HepG2 (cell line): ENCODE data around the gene B3GNT9. TPM values are rescaled to one million over a fixed set of nuclear protein-coding genes. Genes with fewer than 3 reads are reported as not detected.

Experiments used
- AGO2 ChIP-seq: fragments of 200-400 bp; formaldehyde crosslinking; optimal IDR thresholded peaks from 2 replicates; pipeline ENCODE3; 2017; ENCODE audit warnings: mild to moderate bottlenecking, low read depth, low read length, moderate library complexity
- ESRRA ChIP-seq: sonication (generic); formaldehyde crosslinking; IDR thresholded peaks from 2 replicates; pipeline ENCODE4 v1.5.1; 2020; ENCODE audit warnings: mild to moderate bottlenecking, low read depth, missing genetic modification reagents
- GABPB1 ChIP-seq: IDR thresholded peaks from 2 replicates; pipeline ENCODE4 v1.6.1; 2016; ENCODE audit warnings: mild to moderate bottlenecking, missing genetic modification reagents, moderate library complexity, missing compliant biosample characterization
- HBP1 ChIP-seq: IDR thresholded peaks from 2 replicates; pipeline ENCODE4 v1.6.1; 2016; ENCODE audit warnings: low read depth, control low read depth
- IRX3 ChIP-seq: sonication (generic); formaldehyde crosslinking; IDR thresholded peaks from 2 replicates; pipeline ENCODE4 v1.8.1; 2023; ENCODE audit warnings: mild to moderate bottlenecking, low read depth, missing genetic modification reagents, borderline replicate concordance
- KDM2A ChIP-seq: sonication (generic); formaldehyde crosslinking; IDR thresholded peaks from 2 replicates; pipeline ENCODE4 v1.4.0; 2020; ENCODE audit warnings: low read depth, missing genetic modification reagents, borderline replicate concordance
- KDM6A ChIP-seq: IDR thresholded peaks from 2 replicates; pipeline ENCODE4 v1.6.1; 2016; ENCODE audit warnings: low read depth
- MED13 ChIP-seq: sonication (generic); formaldehyde crosslinking; IDR thresholded peaks from 2 replicates; pipeline ENCODE4 v1.5.0; 2020; ENCODE audit warnings: missing genetic modification reagents
- NR1H2 ChIP-seq: sonication (generic); formaldehyde crosslinking; IDR thresholded peaks from 2 replicates; pipeline ENCODE4 v1.8.1; 2022; ENCODE audit warnings: low read depth, missing genetic modification reagents, borderline replicate concordance
- PREB ChIP-seq: sonication (generic); formaldehyde crosslinking; IDR thresholded peaks from 2 replicates; pipeline ENCODE4 v1.4.0; 2020; ENCODE audit warnings: missing genetic modification reagents
- PRPF4 ChIP-seq: fragments of 200-400 bp; formaldehyde crosslinking; IDR thresholded peaks from 2 replicates; pipeline ENCODE4 v1.6.1; 2016; ENCODE audit warnings: low read length, low read depth; ENCODE audit not compliant: poor library complexity, severe bottlenecking
- SOX5 ChIP-seq: IDR thresholded peaks from 2 replicates; pipeline ENCODE4 v1.6.1; 2016; ENCODE audit warnings: borderline replicate concordance
- SYNCRIP ChIP-seq: fragments of 200-400 bp; formaldehyde crosslinking; IDR thresholded peaks from 2 replicates; pipeline ENCODE4 v1.6.1; 2018; ENCODE audit warnings: mild to moderate bottlenecking, low read depth, low read length; ENCODE audit not compliant: insufficient read depth
- TP53 ChIP-seq: sonication (generic); formaldehyde crosslinking; conservative IDR thresholded peaks from 2 replicates; pipeline ENCODE4 v1.4.0; 2020; ENCODE audit warnings: missing genetic modification reagents
- ZFP62 ChIP-seq: sonication (generic); formaldehyde crosslinking; IDR thresholded peaks from 2 replicates; pipeline ENCODE4 v1.4.0; 2020; ENCODE audit warnings: missing genetic modification reagents
- ZNF121 ChIP-seq: sonication (generic); formaldehyde crosslinking; IDR thresholded peaks from 2 replicates; pipeline ENCODE4 v1.5.0; 2020; ENCODE audit warnings: mild to moderate bottlenecking, missing genetic modification reagents
- ZNF138 ChIP-seq: sonication (generic); formaldehyde crosslinking; IDR thresholded peaks from 2 replicates; pipeline ENCODE4 v1.5.0; 2020; ENCODE audit warnings: mild to moderate bottlenecking, low read depth, missing genetic modification reagents
- ZNF253 ChIP-seq: sonication (generic); formaldehyde crosslinking; IDR thresholded peaks from 2 replicates; pipeline ENCODE4 v1.8.0; 2022; ENCODE audit warnings: mild to moderate bottlenecking, missing genetic modification reagents, borderline replicate concordance
- ZNF282 ChIP-seq: fragments of 450-650 bp; IDR thresholded peaks from 2 replicates; pipeline ENCODE4 v1.6.1; 2018; ENCODE audit not compliant: partially characterized antibody
- ZNF513 ChIP-seq: sonication (generic); formaldehyde crosslinking; conservative IDR thresholded peaks from 2 replicates; pipeline ENCODE4 v1.5.0; 2020; ENCODE audit warnings: missing genetic modification reagents
- ZNF672 ChIP-seq: sonication (generic); formaldehyde crosslinking; IDR thresholded peaks from 2 replicates; pipeline ENCODE4 v1.8.1; 2022; ENCODE audit warnings: missing genetic modification reagents
- ZNF709 ChIP-seq: sonication (generic); formaldehyde crosslinking; IDR thresholded peaks from 2 replicates; pipeline ENCODE4 v1.5.0; 2020; ENCODE audit warnings: mild to moderate bottlenecking, missing genetic modification reagents
- ZNF747 ChIP-seq: sonication (generic); formaldehyde crosslinking; IDR thresholded peaks from 2 replicates; pipeline ENCODE4 v1.8.1; 2023; ENCODE audit warnings: missing genetic modification reagents, mild to moderate bottlenecking, borderline replicate concordance
- polyA plus RNA-seq, 8 experiments: library from polyadenylated mRNA; depleted of rRNA in 3 of 8; stranded (reverse) in 7 of 8; unstranded in 1 of 8; fragments of >200 nt; fragmentation: Illumina TruSeq in 4 of 8; extraction: Trizol in 4 of 8; gene quantifications; 2 replicates each; pipeline versions ENCODE4 v1.2.1 to v1.2.3, GENCODE V29; 2011 to 2016; ENCODE audit warnings: low read depth in 4 of 8, missing spikeins in 1 of 8, mixed read lengths in 1 of 8; ENCODE audit not compliant: insufficient read depth in 1 of 8
- total RNA-seq, 5 experiments: library from RNA; depleted of rRNA; stranded (reverse); fragments of >200 nt; fragmentation: Illumina TruSeq; extraction: Trizol; gene quantifications; 2 replicates each; pipeline ENCODE4 v1.2.3, GENCODE V29; 2016; ENCODE audit warnings: low read depth in 1 of 5
- TF ChIP-seq, protein P1 (sequence below): sonication (generic); formaldehyde crosslinking; IDR thresholded peaks from 2 replicates; pipeline ENCODE4 v1.5.0; 2020; ENCODE audit warnings: missing genetic modification reagents

Gene B3GNT9
- total and polyA plus RNA-seq, 2 of the 13 experiments (the other 11 are each of a cell fraction or from before 2014, with no cell fraction given) = 1.5 to 3.1 TPM

- TF ChIP-seq IRX3 (CRISPR knock-in tag) = peak; percentile 17; the same call in 1 of the 2 replicates
- 0 out of 2 replicates have a peak, but pooled peaks have one; percentile 15 for TF ChIP-seq HBP1 (CRISPR knock-in tag)
- 0 out of 2 replicates have a peak, but pooled peaks have one; percentile 10 for TF ChIP-seq MED13
- peak; percentile 45; the same call in 1 of the 2 replicates for TF ChIP-seq ESRRA (CRISPR knock-in tag)
- TF ChIP-seq, protein P1, sequence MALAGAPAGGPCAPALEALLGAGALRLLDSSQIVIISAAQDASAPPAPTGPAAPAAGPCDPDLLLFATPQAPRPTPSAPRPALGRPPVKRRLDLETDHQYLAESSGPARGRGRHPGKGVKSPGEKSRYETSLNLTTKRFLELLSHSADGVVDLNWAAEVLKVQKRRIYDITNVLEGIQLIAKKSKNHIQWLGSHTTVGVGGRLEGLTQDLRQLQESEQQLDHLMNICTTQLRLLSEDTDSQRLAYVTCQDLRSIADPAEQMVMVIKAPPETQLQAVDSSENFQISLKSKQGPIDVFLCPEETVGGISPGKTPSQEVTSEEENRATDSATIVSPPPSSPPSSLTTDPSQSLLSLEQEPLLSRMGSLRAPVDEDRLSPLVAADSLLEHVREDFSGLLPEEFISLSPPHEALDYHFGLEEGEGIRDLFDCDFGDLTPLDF = 0 out of 2 replicates have a peak, but pooled peaks have one; percentile 10
- no peak for TF ChIP-seq ZNF121 (CRISPR knock-in tag)
- no peak for TF ChIP-seq ZNF709 (CRISPR knock-in tag)
- TF ChIP-seq TP53 (CRISPR knock-in tag) = peak; percentile 51; the same call in 1 of the 2 replicates
- TF ChIP-seq ZNF747 (CRISPR knock-in tag) = no peak
- no peak for TF ChIP-seq SOX5
- no peak for TF ChIP-seq AGO2
- peak; percentile 19; the same call in 1 of the 2 replicates for TF ChIP-seq ZNF138
- TF ChIP-seq GABPB1 (CRISPR knock-in tag) = no peak
- TF ChIP-seq KDM2A (CRISPR knock-in tag) = no peak
- no peak for TF ChIP-seq ZNF672 (CRISPR knock-in tag)
- TF ChIP-seq KDM6A (CRISPR knock-in tag) = no peak
- no peak for TF ChIP-seq ZNF282
- TF ChIP-seq ZFP62 = no peak
- TF ChIP-seq ZNF513 (CRISPR knock-in tag) = peak; percentile 34; the same call in 1 of the 2 replicates
- TF ChIP-seq PRPF4 = peak; percentile 56
- TF ChIP-seq PREB (CRISPR knock-in tag) = peak; percentile 66; the same call in 1 of the 2 replicates
- TF ChIP-seq NR1H2 (CRISPR knock-in tag) = 0 out of 2 replicates have a peak, but pooled peaks have one; percentile 62
- TF ChIP-seq ZNF253 (CRISPR knock-in tag) = no peak
- TF ChIP-seq SYNCRIP = no peak
Observed at GRCh38 chr16:67108931-67109406, 41.8 kb downstream of the B3GNT9 start (continued).
